Astrocyte (in vitro differentiated cells and primary cell): Measurements from ENCODE around the gene CDH11. TPM values are rescaled to one million over a fixed set of nuclear protein-coding genes. Genes with fewer than 3 reads are reported as not detected.
A peak's percentile ranks its signal among the peaks of the same experiment; 100 is the strongest.

Experiments used
- DNase-seq: peaks from one replicate; pipeline ENCODE4 v3.0.0-alpha.2; 2010; ENCODE audit warnings: low read depth
- FAIRE-seq: peaks from 2 replicates; lab custom pipeline; 2011; peaks lifted over from hg19 to GRCh38; lab: Jason Lieb, UNC
- H2AFZ ChIP-seq: 2 replicates; pipeline ENCODE4 v1.6.0; 2012; ENCODE audit warnings: low read depth, low read length, inconsistent platforms
- H3K27ac ChIP-seq: 2 replicates; pipeline ENCODE4 v1.5.1; 2011; ENCODE audit warnings: low read depth, low read length, inconsistent platforms
- H3K27me3 ChIP-seq: 2 replicates; pipeline ENCODE4 v1.6.0; 2011; ENCODE audit warnings: low read length, inconsistent platforms; ENCODE audit not compliant: insufficient read depth
- H3K36me3 ChIP-seq: 2 replicates; pipeline ENCODE4 v1.5.1; 2011; ENCODE audit warnings: low read length, inconsistent platforms; ENCODE audit not compliant: insufficient read depth
- H3K4me1 ChIP-seq: 2 replicates; pipeline ENCODE4 v1.5.1; 2011; ENCODE audit warnings: low read length, inconsistent platforms; ENCODE audit not compliant: insufficient read depth
- H3K4me2 ChIP-seq: 2 replicates; pipeline ENCODE4 v1.6.0; 2012; ENCODE audit warnings: low read length, inconsistent platforms
- H3K4me3 ChIP-seq: 2 replicates; pipeline ENCODE4 v1.5.1; 2011; ENCODE audit warnings: low read depth, mild to moderate bottlenecking, low read length, inconsistent platforms; ENCODE audit not compliant: insufficient read depth
- H3K79me2 ChIP-seq: 2 replicates; pipeline ENCODE4 v1.6.0; 2012; ENCODE audit warnings: mild to moderate bottlenecking, low read length, inconsistent platforms; ENCODE audit not compliant: insufficient read depth
- H3K9ac ChIP-seq: 2 replicates; pipeline ENCODE4 v1.6.0; 2012; ENCODE audit warnings: mild to moderate bottlenecking, low read length, inconsistent platforms
- H3K9me3 ChIP-seq: 2 replicates; pipeline ENCODE4 v1.5.1; 2012; ENCODE audit warnings: low read depth, mild to moderate bottlenecking, low read length, inconsistent platforms; ENCODE audit not compliant: insufficient read depth
- H4K20me1 ChIP-seq: 2 replicates; pipeline ENCODE4 v1.6.0; 2012; ENCODE audit warnings: low read length, inconsistent platforms; ENCODE audit not compliant: insufficient read depth
- H3K27ac Mint-ChIP-seq: one replicate; pipeline ENCODE4 v1.8.0; 2021; ENCODE audit warnings: mild to moderate bottlenecking, mixed read lengths; ENCODE audit not compliant: unreplicated experiment
- H3K27me3 Mint-ChIP-seq: one replicate; pipeline ENCODE4 v1.8.0; 2021; ENCODE audit warnings: low read depth, mixed read lengths; ENCODE audit not compliant: unreplicated experiment
- H3K36me3 Mint-ChIP-seq: one replicate; pipeline ENCODE4 v1.8.0; 2021; ENCODE audit warnings: low read depth, mixed read lengths; ENCODE audit not compliant: unreplicated experiment
- H3K4me1 Mint-ChIP-seq: one replicate; pipeline ENCODE4 v1.8.0; 2021; ENCODE audit warnings: low read depth, mixed read lengths; ENCODE audit not compliant: unreplicated experiment
- H3K4me3 Mint-ChIP-seq: one replicate; pipeline ENCODE4 v1.8.0; 2021; ENCODE audit warnings: mild to moderate bottlenecking, moderate library complexity, mixed read lengths; ENCODE audit not compliant: unreplicated experiment
- H3K9me3 Mint-ChIP-seq: one replicate; pipeline ENCODE4 v1.8.0; 2021; ENCODE audit warnings: mild to moderate bottlenecking, mixed read lengths; ENCODE audit not compliant: unreplicated experiment
- CTCF ChIP-seq: IDR thresholded peaks from 2 replicates; pipeline ENCODE4 v1.5.1; 2011; ENCODE audit warnings: low read depth, mild to moderate bottlenecking, inconsistent platforms, low read length, moderate library complexity; ENCODE audit not compliant: insufficient read depth
- EZH2 ChIP-seq: IDR thresholded peaks from 2 replicates; pipeline ENCODE4 v1.6.1; 2012; ENCODE audit warnings: mild to moderate bottlenecking, low read length, inconsistent platforms; ENCODE audit not compliant: insufficient read depth
- total RNA-seq: library from RNA; stranded (reverse); gene quantifications from 2 replicates; pipeline ENCODE4 v1.2.1, GENCODE V29; 2021

Gene CDH11
- total RNA-seq, 1 donor from 2014 or later, result 313 TPM

GRCh38 chr16:65136681-65137080 lies 14.8 kb upstream of the CDH11 start:
- peaks cover 3% of the 10 kb centered on the region for H3K4me1 Mint-ChIP-seq
- no peak for DNase-seq

GRCh38 chr16:65126845-65127624 lies 5.2 kb upstream of the CDH11 start:
- Histone ChIP-seq H3K9ac (no peak overlapping the region), H2AFZ (no peak overlapping the region), H3K79me2 (peaks cover 27% of the 10 kb centered on the region), H3K4me2 (no peak overlapping the region), H3K27me3 (no peaks in the 10 kb centered on the region), H3K4me3 (no peak overlapping the region), H3K27ac (no peak overlapping the region), H3K9me3 (no peaks in the 10 kb centered on the region), H4K20me1 (no peaks in the 10 kb centered on the region), H3K36me3 (no peaks in the 10 kb centered on the region), H3K4me1 (peaks cover 15% of the 10 kb centered on the region)
- FAIRE-seq (no peak), DNase-seq (no peak)
- no peak overlapping the region for H3K4me3 Mint-ChIP-seq
- H3K27me3 Mint-ChIP-seq, result peaks cover 7% of the 10 kb centered on the region
- H3K27ac Mint-ChIP-seq, result no peak overlapping the region
- peaks cover 10% of the 10 kb centered on the region for H3K4me1 Mint-ChIP-seq
- TF ChIP-seq EZH2 (no peak), CTCF (peak; percentile 40)
- no peaks in the 10 kb centered on the region for H3K9me3 Mint-ChIP-seq
- H3K36me3 Mint-ChIP-seq, result no peaks in the 10 kb centered on the region

More at GRCh38 chr16:65136681-65137080, 14.8 kb upstream of the CDH11 start:
- Histone ChIP-seq H4K20me1 (no peaks in the 10 kb centered on the region), H2AFZ (no peak overlapping the region), H3K4me3 (no peak overlapping the region), H3K4me1 (no peaks in the 10 kb centered on the region), H3K36me3 (no peaks in the 10 kb centered on the region), H3K9me3 (no peaks in the 10 kb centered on the region), H3K79me2 (no peaks in the 10 kb centered on the region), H3K9ac (no peak overlapping the region), H3K27ac (no peak overlapping the region), H3K4me2 (no peak overlapping the region), H3K27me3 (no peaks in the 10 kb centered on the region)
- TF ChIP-seq CTCF (no peak), EZH2 (no peak)
- H3K27ac Mint-ChIP-seq, result no peak overlapping the region
- no peak overlapping the region for H3K4me3 Mint-ChIP-seq
- no peaks in the 10 kb centered on the region for H3K36me3 Mint-ChIP-seq
- no peak for FAIRE-seq
- peaks cover 6% of the 10 kb centered on the region for H3K27me3 Mint-ChIP-seq
- H3K9me3 Mint-ChIP-seq, result no peaks in the 10 kb centered on the region

GRCh38 chr16:65125871-65126270 lies 4.0 kb upstream of the CDH11 start:
- Histone ChIP-seq H2AFZ (no peak overlapping the region), H3K4me3 (no peak overlapping the region), H3K9ac (peak overlapping the region; percentile 44), H3K79me2 (peaks cover 37% of the 10 kb centered on the region), H3K9me3 (no peaks in the 10 kb centered on the region), H3K36me3 (no peaks in the 10 kb centered on the region), H4K20me1 (peaks cover 5% of the 10 kb centered on the region), H3K27me3 (no peaks in the 10 kb centered on the region), H3K27ac (peak overlapping the region; percentile 39), H3K4me2 (peak overlapping the region; percentile 43), H3K4me1 (peaks cover 15% of the 10 kb centered on the region)
- no peak for FAIRE-seq
- DNase-seq, result no peak
- TF ChIP-seq CTCF (no peak), EZH2 (no peak)
- no peaks in the 10 kb centered on the region for H3K36me3 Mint-ChIP-seq
- H3K27ac Mint-ChIP-seq, result peak overlapping the region; percentile 62
- peaks cover under 1% of the 10 kb centered on the region for H3K27me3 Mint-ChIP-seq
- peaks cover 10% of the 10 kb centered on the region for H3K4me1 Mint-ChIP-seq
- H3K9me3 Mint-ChIP-seq, result no peaks in the 10 kb centered on the region
- peak overlapping the region; percentile 62 for H3K4me3 Mint-ChIP-seq
